ENCODE results near the gene CETP. TPM values are rescaled to one million over a fixed set of nuclear protein-coding genes. Genes with fewer than 3 reads are reported as not detected.
"Not testable (repeated sequence)": the region's sequence is repeated elsewhere in the genome, so short reads cannot be mapped to it uniquely, and the experiment has no call there.

The CETP gene
- total RNA-seq, 2 donors from 2014 or later, result 0.16 to 0.65 TPM

- no peak for ATAC-seq
- intact Hi-C loops (cut with DNase I), result no loop called here
- DNase-seq, result no peak
These were observed 42.9 kb downstream of the CETP start for GRCh38 chr16:57004387-57005250.

- DNase-seq, result not testable (repeated sequence)
These were observed 43.8 kb downstream of the CETP start for GRCh38 chr16:57005597-57005996.

GRCh38 chr16:57007050-57007449 lies 45.3 kb downstream of the CETP start:
- no peak for ATAC-seq
- DNase-seq, result no peak
- intact Hi-C loops (cut with DNase I), result no loop called here

More at GRCh38 chr16:57005597-57005996, 43.8 kb downstream of the CETP start:
- ATAC-seq; intact Hi-C loops (cut with DNase I): not testable (repeated sequence)

DNA sequence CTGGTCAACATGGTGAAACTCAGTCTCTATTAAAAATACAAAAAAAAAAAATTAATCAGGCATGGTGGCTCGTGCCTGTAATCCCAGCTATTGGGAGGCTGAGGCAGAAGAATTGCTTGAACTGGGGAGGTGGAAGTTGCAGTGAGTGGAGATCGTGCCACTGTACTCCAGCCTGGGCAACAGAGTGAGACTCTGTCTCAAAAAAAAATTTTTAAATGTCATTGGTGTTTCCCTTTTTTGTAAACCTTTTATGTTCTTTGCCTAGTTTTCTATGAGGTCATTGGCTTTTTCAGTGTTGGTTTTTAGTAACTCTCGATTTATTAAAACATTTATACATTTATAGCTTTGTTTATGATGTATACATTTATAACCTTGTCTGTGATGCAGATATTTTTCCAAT lies 45.8 kb downstream of the CETP start:
- intact Hi-C loops (cut with DNase I), result no loop called here
- no peak for DNase-seq
- no peak for ATAC-seq

DNA sequence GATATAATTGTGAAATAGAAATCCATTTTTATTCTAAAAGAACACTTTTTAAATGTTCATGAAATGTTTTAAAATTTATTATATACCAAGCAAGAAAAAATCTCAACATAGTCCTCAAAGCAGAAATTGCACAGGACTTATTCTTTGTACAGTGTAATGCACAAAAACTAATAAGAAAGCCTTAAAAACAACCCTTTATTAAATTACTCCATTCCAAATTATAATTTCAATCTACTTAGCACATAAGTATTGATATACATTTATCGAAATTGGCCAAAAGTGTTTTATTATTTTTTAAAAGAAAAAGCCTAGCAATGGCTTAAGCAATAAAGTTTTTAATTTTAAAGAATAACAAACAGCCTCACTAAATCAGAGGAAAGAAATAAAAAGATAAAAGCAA lies 46.7 kb downstream of the CETP start:
- intact Hi-C loops (cut with DNase I), result no loop called here
- DNase-seq (no peak), ATAC-seq (no peak)

DNA sequence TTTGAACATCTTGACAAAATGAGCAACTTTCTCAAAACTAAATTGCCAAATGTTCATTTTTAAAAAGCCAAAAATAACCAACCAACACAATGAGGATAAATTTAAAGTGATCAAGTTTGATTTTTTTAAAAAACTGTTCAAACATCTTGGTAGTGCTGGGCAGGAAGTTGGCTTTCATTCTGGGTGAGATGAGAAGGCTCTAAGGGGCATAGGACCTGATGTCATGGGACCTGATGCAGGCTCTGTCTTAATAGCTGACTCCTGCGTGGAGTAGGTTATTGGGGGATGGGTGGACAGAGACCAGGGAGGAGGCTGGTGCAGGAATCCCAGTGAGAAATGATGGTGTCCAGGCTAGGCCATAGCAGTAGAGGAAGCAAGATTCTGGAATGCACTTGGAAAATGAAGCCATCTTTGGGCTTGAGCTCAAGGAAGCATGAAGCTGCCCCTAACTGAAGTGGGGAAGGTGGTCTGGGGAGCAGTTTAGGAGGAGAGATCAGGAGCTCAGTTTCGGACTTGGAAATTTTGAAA lies 48.0 kb downstream of the CETP start:
- no peak for DNase-seq
- intact Hi-C loops (cut with DNase I), result no loop called here
- no peak for ATAC-seq

GRCh38 chr16:57012353-57012752 lies 50.6 kb downstream of the CETP start:
- intact Hi-C loops (cut with DNase I), result no loop called here
- DNase-seq (no peak), ATAC-seq (no peak)

- ATAC-seq, result no peak
- intact Hi-C loops (cut with DNase I), result no loop called here
- no peak for DNase-seq
These were observed 51.5 kb downstream of the CETP start for GRCh38 chr16:57013229-57013628.

DNA sequence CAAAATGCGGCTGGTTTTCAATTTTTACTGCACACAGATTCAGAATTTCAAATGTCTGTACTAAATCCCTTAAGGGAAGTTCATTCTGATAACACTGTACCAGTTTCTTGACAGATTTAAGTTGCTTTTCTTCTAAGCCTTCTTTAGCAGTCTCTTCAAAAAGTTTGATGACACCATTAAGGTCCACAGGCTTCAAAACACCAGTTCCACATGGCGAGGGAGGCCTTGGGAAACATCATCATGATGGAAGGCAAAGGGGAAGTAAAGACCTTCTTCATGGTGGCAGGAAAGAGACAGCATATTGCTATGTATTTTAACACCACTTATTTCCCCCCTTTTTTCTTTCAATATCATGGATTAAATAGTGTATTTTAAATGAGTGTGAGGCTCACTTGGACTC lies 52.2 kb downstream of the CETP start:
- DNase-seq (no peak), ATAC-seq (no peak)
- intact Hi-C loops (cut with DNase I), result no loop called here

GRCh38 chr16:57016301-57016700 lies 54.6 kb downstream of the CETP start:
- intact Hi-C loops (cut with DNase I), result no loop called here
- ATAC-seq, result no peak

GRCh38 chr16:57016831-57017230 lies 55.1 kb downstream of the CETP start:
- ATAC-seq, result no peak
- intact Hi-C loops (cut with DNase I), result no loop called here
- no peak for DNase-seq

More at GRCh38 chr16:57016301-57016700, 54.6 kb downstream of the CETP start:
- DNase-seq, result no peak

DNA sequence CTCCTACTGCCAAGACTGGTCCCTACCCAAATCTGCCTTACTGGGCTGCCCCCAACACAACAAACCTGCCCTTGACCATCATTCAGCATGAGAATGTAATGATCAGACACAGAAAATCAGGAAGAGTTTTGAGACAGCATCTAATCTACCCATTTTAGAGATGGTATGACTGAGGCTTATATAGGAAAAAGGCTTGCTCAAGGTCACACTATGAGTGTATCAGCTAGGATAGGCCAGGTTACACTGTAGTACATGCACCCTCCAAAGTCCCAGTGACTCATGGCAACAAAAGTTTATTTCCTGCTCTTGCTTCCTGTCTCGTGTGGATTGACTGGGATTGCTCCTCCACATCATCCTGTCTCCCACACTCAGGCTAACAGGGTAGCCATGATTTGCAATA lies 55.5 kb downstream of the CETP start:
- DNase-seq (no peak), ATAC-seq (no peak)

DNA sequence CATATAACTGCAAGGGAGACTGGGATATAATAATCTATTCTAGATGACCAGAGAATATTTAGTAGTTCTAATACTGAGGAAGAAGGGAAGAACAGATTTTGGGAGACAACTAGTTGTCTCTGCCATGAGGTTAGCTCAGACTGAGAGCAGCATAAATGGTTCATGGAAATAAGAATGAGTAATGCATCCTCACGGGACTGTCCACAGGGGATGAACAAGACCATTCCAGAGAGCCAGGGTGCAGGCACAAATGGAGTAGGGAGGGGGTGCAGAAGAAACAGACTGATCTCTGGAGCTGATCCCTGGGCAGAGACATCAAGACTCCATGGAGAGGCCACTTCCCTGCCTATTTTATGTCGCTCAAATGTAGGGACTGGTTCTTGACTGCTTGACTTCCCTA lies 58.0 kb downstream of the CETP start:
- intact Hi-C loops (cut with DNase I), result no loop called here
- ATAC-seq (no peak), DNase-seq (no peak)

More for the DNA sequence above, 55.5 kb downstream of the CETP start:
- intact Hi-C loops (cut with DNase I), result no loop called here

DNA sequence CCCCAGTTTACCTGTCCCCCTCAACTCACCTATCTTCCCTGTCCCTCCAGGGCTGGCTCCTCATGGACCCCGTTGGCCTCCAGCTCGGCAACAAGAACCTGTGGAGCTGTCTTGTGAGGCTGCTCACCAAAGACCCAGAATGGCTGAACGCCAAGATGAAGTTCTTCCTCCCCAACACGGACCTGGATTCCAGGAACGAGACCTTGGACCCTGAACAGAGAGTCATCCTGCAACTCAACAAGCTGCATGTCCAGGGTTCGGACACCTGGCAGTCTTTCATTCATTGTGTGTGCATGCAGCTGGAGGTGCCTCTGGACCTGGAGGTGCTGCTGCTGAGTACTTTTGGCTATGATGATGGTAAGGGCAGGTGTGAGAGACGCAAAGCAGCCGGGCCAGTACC lies 58.9 kb downstream of the CETP start:
- intact Hi-C loops (cut with DNase I), result no loop called here
- ATAC-seq (no peak), DNase-seq (no peak)

DNA sequence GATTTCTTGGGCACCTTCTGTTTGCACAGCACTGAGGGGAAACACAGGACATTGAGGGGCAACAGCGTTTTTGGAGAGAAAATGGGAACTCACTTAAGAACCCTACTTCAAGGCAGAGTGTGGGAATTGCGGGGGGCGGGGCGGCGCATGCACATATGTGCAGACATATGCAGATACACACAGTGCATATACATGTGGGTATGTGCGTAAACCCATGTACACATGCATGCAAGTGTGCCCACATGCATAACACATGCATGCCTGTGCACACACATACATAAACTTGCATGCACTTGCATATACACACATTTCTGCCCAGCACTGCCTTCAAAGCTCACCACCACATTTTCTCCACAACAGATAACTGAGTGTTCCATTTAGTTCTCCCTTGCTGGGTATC lies 60.0 kb downstream of the CETP start:
- no peak for ATAC-seq
- no peak for DNase-seq
- intact Hi-C loops (cut with DNase I), result no loop called here

- no peak for ATAC-seq
- DNase-seq, result no peak
- intact Hi-C loops (cut with DNase I), result no loop called here
These were observed 60.7 kb downstream of the CETP start for GRCh38 chr16:57022445-57022844.

- intact Hi-C loops (cut with DNase I), result no loop called here
- ATAC-seq (no peak), DNase-seq (no peak)
These were observed 61.9 kb downstream of the CETP start for GRCh38 chr16:57023541-57024249.

GRCh38 chr16:57024894-57025680 lies 63.3 kb downstream of the CETP start:
- DNase-seq, result no peak
- ATAC-seq, result no peak
- intact Hi-C loops (cut with DNase I), result no loop called here

DNA sequence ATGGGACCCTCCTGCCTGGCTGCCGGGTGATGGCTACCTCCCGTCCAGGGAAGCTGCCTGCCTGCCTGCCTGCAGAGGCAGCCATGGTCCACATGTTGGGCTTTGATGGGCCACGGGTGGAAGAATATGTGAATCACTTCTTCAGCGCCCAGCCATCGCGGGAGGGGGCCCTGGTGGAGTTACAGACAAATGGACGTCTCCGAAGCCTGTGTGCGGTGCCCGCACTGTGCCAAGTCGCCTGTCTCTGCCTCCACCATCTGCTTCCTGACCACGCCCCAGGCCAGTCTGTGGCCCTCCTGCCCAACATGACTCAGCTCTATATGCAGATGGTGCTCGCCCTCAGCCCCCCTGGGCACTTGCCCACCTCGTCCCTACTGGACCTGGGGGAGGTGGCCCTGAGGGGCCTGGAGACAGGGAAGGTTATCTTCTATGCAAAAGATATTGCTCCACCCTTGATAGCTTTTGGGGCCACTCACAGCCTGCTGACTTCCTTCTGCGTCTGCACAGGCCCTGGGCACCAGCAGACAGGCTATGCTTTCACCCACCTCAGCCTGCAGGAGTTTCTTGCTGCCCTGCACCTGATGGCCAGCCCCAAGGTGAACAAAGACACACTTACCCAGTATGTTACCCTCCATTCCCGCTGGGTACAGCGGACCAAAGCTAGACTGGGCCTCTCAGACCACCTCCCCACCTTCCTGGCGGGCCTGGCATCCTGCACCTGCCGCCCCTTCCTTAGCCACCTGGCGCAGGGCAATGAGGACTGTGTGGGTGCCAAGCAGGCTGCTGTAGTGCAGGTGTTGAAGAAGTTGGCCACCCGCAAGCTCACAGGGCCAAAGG lies 64.4 kb downstream of the CETP start:
- intact Hi-C loops (cut with DNase I), result no loop called here
- ATAC-seq, result no peak
- DNase-seq, result no peak

Data from left cardiac atrium (tissue), 4 donors.